Smooth muscle cell (in vitro differentiated cells): Measurements from ENCODE around the gene PARD3B. TPM values are rescaled to one million over a fixed set of nuclear protein-coding genes. Genes with fewer than 3 reads are reported as not detected.

Source experiments
- DNase-seq: peaks from one replicate; lab custom pipeline; 2025; ENCODE audit not compliant: unreplicated experiment; lab: John Stamatoyannopoulos, UW
- H2AFZ ChIP-seq: fragments of 200-600 bp; sonication (generic); 2 replicates; pipeline ENCODE4 v1.6.0; 2016; ENCODE audit warnings: antibody characterized with exemption, low read depth, mild to moderate bottlenecking
- H3F3A ChIP-seq: fragments of 200-600 bp; sonication (generic); 2 replicates; pipeline ENCODE4 v1.6.0; 2017; ENCODE audit warnings: antibody characterized with exemption, low read depth
- H3K27ac ChIP-seq: fragments of 200-600 bp; sonication (generic); 2 replicates; pipeline ENCODE4 v1.5.1; 2016; ENCODE audit warnings: low read depth, mild to moderate bottlenecking
- H3K27me3 ChIP-seq: fragments of 200-600 bp; sonication (generic); 2 replicates; pipeline ENCODE4 v1.6.1; 2016; ENCODE audit warnings: low read depth, mild to moderate bottlenecking
- H3K36me3 ChIP-seq: fragments of 200-600 bp; sonication (generic); 2 replicates; pipeline ENCODE4 v1.5.1; 2016; ENCODE audit warnings: low read depth
- H3K4me1 ChIP-seq: fragments of 200-600 bp; sonication (generic); 2 replicates; pipeline ENCODE4 v1.5.1; 2016; ENCODE audit warnings: low read depth
- H3K4me2 ChIP-seq: fragments of 200-600 bp; sonication (generic); 2 replicates; pipeline ENCODE4 v1.6.0; 2016; ENCODE audit warnings: mild to moderate bottlenecking
- H3K4me3 ChIP-seq: fragments of 200-600 bp; sonication (generic); 2 replicates; pipeline ENCODE4 v1.5.1; 2016; ENCODE audit warnings: mild to moderate bottlenecking
- H3K79me2 ChIP-seq: fragments of 200-600 bp; sonication (generic); 2 replicates; pipeline ENCODE4 v1.6.0; 2016; ENCODE audit warnings: low read depth, mild to moderate bottlenecking
- H3K9ac ChIP-seq: fragments of 200-600 bp; sonication (generic); 2 replicates; pipeline ENCODE4 v1.6.0; 2016; ENCODE audit warnings: low read depth
- H3K9me3 ChIP-seq: fragments of 200-600 bp; sonication (generic); replicated peaks from 2 replicates; pipeline ENCODE4 v1.5.1; 2016; ENCODE audit warnings: low read depth
- H4K20me1 ChIP-seq: fragments of 200-600 bp; sonication (generic); 2 replicates; pipeline ENCODE4 v1.6.0; 2016; ENCODE audit warnings: low read depth
- CTCF ChIP-seq: fragments of 200-600 bp; sonication (generic); IDR thresholded peaks from 2 replicates; pipeline ENCODE4 v1.5.1; 2017; ENCODE audit warnings: borderline replicate concordance, mild to moderate bottlenecking, antibody characterized with exemption; ENCODE audit not compliant: insufficient read depth, poor library complexity, severe bottlenecking
- WGBS: methylation state at CpG from one replicate; pipeline ENCODE4 v1.1.7; 2016; ENCODE audit warnings: low lambda C conversion rate; 5-methylcytosine and 5-hydroxymethylcytosine counted together
- polyA plus RNA-seq: library from polyadenylated mRNA; unstranded; fragments of >200 nt; fragmentation: Nextera tagmentation; extraction: Ambion mirVana; gene quantifications from 2 replicates; pipeline ENCODE4 v1.2.1, GENCODE V29; 2016
- total RNA-seq: library from RNA; depleted of rRNA; stranded (reverse); fragments of >200 nt; gene quantifications from 2 replicates; pipeline ENCODE4 v1.2.3, GENCODE V29; 2014

Gene PARD3B
- total and polyA plus RNA-seq, 2 experiments from 2014 or later, result 3.3 to 12.2 TPM

- H3K9me3 ChIP-seq, result no peaks in the 10 kb centered on the region
- H3K4me3 ChIP-seq, result no peak overlapping the region
- no peak overlapping the region for H3K27ac ChIP-seq
- no peaks in the 10 kb centered on the region for H3K4me1 ChIP-seq
- H4K20me1 ChIP-seq, result no peaks in the 10 kb centered on the region
- DNase-seq, result no peak
- no peaks in the 10 kb centered on the region for H3K36me3 ChIP-seq
- H3K27me3 ChIP-seq, result no peaks in the 10 kb centered on the region
- no peaks in the 10 kb centered on the region for H3K79me2 ChIP-seq
- H3K9ac ChIP-seq, result no peak overlapping the region
- 58% methylated on average over 10 of the region's 10 CpGs for WGBS
- TF ChIP-seq CTCF, result no peak
- no peak overlapping the region for H3K4me2 ChIP-seq
- H3F3A ChIP-seq, result no peaks in the 10 kb centered on the region
- H2AFZ ChIP-seq, result no peak overlapping the region
Measured at GRCh38 chr2:205585449-205586383, 1040.4 kb downstream of the PARD3B start.

DNA sequence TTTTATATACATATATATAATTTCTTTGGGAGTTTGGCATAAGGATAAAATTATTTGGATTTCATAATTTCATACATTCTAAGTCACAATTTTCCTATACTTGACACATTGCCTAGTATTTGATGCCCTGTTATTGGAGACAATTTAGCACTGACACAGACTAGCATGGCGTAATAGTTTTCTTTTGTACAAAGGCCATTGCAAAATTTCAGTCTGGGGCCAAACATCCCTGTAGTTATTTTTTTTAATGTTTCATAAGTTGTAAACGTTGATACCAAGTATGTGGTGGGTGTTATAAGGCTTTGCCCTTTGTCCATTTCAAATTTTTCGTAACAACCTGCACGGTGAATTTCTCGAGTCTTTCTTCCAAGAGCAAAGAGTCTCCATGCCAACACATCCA lies 1041.4 kb downstream of the PARD3B start:
- Histone ChIP-seq H3K27me3 (no peaks in the 10 kb centered on the region), H3K9ac (no peak overlapping the region), H3K79me2 (no peaks in the 10 kb centered on the region), H3K36me3 (no peaks in the 10 kb centered on the region), H2AFZ (no peak overlapping the region), H3K4me2 (no peak overlapping the region), H3K4me1 (no peaks in the 10 kb centered on the region), H3K4me3 (no peak overlapping the region), H3F3A (no peaks in the 10 kb centered on the region), H3K27ac (no peak overlapping the region), H3K9me3 (no peaks in the 10 kb centered on the region), H4K20me1 (no peaks in the 10 kb centered on the region)
- DNase-seq, result no peak
- 98% methylated on average over 5 of the region's 5 CpGs for WGBS
- TF ChIP-seq CTCF, result no peak

DNA sequence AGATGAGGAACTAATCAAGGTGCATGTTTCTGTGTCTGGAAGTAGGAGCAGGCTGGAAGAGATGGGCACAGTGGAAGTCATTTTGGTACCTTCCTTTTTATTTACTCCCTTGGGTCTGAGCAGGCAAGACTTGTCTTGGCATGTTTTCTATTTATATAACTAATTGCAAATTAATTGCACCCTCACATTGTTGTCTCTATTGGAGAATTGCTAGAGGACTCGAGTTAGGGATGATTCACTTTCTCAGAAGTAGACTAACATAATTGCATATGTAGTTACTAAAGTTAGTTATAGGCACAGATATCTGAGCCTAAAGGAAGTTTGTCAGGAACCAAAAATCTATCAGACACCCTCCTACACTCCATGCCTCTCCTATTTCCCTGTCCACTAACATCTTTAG lies 1044.2 kb downstream of the PARD3B start:
- WGBS, result 50% methylated on average over 1 of the region's 1 CpG
- no peak overlapping the region for H3K9ac ChIP-seq
- H3F3A ChIP-seq, result no peaks in the 10 kb centered on the region
- H3K27ac ChIP-seq, result no peak overlapping the region
- no peaks in the 10 kb centered on the region for H3K36me3 ChIP-seq
- H3K4me2 ChIP-seq, result no peak overlapping the region
- H3K79me2 ChIP-seq, result no peaks in the 10 kb centered on the region
- H3K4me1 ChIP-seq, result no peaks in the 10 kb centered on the region
- H4K20me1 ChIP-seq, result no peaks in the 10 kb centered on the region
- H3K4me3 ChIP-seq, result no peak overlapping the region
- H3K27me3 ChIP-seq, result no peaks in the 10 kb centered on the region
- H3K9me3 ChIP-seq, result no peaks in the 10 kb centered on the region
- no peak for TF ChIP-seq CTCF
- H2AFZ ChIP-seq, result no peak overlapping the region
- DNase-seq, result no peak
